DMS153 (cell line): ENCODE results near the gene PROC.
A peak's percentile ranks its signal among the peaks of the same experiment; 100 is the strongest.
"Not testable (repeated sequence)": the region's sequence is repeated elsewhere in the genome, so short reads cannot be mapped to it uniquely, and the experiment has no call there.

ENCODE experiments used
- DNase-seq: peaks from one replicate; lab custom pipeline; 2025; lab: John Stamatoyannopoulos, UW

Gene PROC

DNA sequence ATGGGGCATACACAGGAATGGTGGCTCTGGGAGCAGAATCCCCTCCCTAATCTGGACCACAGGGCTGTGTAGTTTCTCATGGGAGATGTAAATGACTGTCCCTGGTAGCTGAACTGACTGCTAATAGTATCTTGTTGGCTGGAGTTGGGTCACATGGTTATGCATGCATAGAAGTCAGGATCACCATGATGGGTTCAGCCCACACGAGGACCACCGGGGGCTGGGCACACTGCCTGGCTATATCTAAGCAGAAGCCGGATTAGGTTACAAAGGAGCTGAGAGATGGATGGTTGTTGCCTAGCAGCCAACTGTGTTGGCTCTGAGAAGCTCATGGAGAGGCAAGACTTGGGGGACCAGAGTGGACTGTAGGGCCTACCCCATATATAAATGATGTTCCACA is 23.7 kb upstream of the PROC start:
- no peak for DNase-seq

DNA sequence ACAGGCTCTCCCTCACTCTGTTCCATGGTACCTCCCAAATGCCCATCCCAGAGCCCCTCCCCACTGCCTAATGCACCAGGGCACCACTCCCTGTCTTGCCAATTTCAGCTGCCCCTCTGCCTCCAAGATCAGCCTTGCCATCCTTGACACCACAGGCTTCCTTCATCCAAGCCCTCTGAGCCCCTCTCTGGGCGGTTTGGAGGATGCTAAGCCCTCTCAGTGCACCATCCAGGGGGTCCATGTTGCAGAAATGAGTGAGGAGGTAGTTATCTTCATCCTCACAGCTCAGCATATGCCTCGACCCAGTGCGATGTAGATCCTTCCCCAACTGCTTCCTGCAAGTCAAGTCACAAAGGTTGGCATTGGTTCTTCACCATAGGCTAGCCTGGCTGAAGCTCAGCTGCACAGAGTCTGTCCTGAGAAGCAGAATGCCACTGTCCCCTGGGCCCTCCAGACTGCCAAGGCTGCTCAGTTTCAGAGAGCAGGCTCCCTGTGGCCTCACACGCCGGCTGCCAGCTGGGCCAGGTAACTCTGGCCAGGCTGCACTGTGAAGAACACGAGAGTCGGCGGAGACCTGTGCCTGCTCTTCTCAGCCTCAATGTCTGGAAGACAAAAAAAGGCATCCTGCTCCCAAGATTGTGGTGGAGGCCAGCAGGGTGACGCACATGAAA is 20.5 kb upstream of the PROC start:
- DNase-seq, result no peak

GRCh38 chr2:127398239-127398590 is 20.0 kb upstream of the PROC start:
- no peak for DNase-seq

- DNase-seq, result no peak
Observed at GRCh38 chr2:127400533-127400896, 17.7 kb upstream of the PROC start.

DNA sequence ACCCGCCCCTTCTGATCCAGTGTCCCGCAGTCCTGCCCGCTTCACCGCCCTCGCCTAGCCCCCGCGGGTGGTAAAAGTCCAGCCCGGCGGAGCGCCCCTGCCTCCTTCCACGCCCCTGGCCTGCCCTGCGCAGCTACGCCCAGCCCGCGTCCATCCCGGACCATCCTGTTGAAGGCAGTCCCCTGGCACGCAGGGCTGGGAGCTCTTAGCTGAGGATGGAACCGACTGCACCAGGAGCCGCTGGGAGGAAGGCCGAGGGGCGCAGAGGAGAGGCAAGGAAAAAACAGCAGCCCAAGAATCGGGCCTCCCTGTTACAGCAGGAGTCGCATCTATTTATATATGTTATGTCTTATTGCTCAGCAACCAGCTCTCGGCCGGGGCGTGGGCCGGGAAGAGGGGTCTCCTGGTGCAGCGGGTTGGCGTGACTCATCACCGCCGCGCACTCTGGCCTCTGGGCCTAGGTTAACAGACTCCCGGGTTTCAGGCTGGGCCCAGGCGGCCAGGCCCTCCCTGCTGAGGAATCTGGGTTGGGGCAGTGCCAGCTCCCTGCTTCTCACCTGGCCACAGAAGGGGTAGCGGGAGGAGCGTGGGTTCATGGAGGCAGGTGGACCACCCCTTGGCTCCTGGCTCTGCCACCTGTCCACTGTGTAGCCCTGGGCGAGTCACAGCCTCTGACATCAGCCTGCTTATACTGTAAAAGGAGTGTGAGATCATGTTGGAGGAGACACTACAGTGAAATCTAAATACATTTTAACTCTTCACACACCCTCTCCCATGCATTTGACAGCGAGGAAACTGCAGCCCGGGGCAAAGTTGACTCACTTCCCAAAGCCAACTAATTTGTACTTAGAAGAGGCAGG is 17.1 kb upstream of the PROC start:
- no peak for DNase-seq

DNA sequence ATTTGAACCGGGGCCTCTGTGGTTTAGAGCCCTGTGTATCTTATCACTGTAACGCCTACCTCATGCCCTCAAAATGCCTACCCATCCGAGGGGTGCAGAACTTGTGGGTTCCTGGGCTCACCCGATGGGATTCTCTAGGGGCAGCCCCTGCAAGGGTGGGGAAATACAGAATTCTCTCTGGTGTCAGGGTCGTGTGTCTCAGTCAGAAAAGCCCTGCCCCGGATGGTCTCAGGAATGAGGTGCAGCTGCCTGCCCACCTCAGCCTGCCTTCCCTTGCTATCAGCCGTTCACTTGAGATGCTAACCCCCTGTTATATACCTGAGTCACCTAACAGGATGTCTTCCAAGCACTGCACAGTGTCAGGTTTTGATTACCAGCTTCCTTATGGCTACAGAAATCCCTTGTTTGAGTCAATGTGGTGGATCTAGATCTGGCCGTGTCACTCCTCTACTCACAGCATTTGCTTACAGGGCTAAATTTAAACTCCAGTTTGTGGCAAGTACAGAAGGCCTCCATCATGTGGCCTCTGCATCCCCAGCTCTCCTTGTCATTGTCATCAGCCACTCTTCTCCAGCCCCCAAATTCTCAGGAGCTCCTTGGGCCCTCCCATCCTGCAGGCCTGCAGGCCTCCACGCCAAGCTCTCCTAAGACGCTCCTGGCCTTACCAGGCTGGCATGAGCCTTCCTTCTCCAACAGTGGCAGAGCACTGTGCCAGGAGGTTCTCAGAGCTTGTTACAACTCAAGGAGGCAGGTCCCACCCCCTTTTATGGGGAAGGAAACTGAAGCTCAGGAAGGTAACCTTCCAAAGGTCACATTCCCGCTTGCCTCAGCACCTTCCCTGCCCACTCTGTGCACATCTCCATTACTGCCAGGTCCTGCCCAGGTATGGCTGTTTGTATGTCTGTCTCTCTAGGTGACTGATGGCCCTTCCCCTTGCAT is 16.2 kb upstream of the PROC start:
- no peak for DNase-seq

GRCh38 chr2:127403460-127403859 is 14.8 kb upstream of the PROC start:
- no peak for DNase-seq

GRCh38 chr2:127404466-127405254 is 13.6 kb upstream of the PROC start:
- DNase-seq, result no peak

DNA sequence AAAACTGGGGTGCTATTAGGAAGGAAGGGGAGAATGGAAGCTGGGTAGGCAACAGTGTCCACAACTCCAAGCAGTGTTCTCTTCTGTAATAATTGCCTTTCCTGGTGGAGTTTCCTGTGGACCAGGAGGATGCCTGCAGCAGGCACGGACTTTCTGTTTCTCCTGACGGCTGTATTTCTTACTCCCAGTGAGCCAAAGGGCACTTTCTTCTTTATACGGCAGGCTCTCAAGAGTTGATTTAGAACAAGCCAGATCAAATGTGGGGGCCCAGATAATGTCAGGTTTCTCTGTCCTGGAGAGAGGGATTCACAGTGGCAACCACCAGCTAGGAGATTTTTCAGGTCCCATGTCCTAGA is 13.0 kb upstream of the PROC start:
- no peak for DNase-seq

- DNase-seq, result no peak
Observed at GRCh38 chr2:127406454-127406853, 11.8 kb upstream of the PROC start.

- no peak for DNase-seq
Observed at GRCh38 chr2:127407091-127407490, 11.1 kb upstream of the PROC start.

- DNase-seq, result no peak
Observed at GRCh38 chr2:127407661-127408003, 10.6 kb upstream of the PROC start.

GRCh38 chr2:127408004-127408806 is 10.0 kb upstream of the PROC start:
- peak; percentile 73 for DNase-seq

- DNase-seq, result no peak
Observed at GRCh38 chr2:127408807-127409099, 9.5 kb upstream of the PROC start.

DNA sequence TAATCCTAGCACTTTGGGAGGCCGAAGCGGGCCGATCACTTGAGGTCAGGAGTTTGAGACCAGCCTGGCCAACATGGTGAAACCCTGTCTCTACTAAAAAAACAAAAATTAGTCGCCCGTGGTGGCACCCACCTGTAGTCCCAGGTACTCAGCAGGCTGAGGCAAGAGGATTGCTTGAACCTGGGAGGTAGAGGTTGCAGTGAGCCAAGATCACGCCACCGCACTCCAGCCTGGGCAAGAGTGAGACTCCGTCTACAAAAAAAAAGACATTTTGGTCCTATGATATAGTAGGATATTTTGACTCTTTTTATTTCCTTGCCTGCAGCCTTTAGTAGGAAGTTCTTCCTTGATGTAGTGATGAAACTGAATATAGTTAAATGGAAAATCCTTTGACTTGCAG is 8.5 kb upstream of the PROC start:
- not testable (repeated sequence) for DNase-seq

- no peak for DNase-seq
Observed at GRCh38 chr2:127410871-127411652, 7.2 kb upstream of the PROC start.

GRCh38 chr2:127411653-127412369 is 6.4 kb upstream of the PROC start:
- DNase-seq, result peak; percentile 35

DNA sequence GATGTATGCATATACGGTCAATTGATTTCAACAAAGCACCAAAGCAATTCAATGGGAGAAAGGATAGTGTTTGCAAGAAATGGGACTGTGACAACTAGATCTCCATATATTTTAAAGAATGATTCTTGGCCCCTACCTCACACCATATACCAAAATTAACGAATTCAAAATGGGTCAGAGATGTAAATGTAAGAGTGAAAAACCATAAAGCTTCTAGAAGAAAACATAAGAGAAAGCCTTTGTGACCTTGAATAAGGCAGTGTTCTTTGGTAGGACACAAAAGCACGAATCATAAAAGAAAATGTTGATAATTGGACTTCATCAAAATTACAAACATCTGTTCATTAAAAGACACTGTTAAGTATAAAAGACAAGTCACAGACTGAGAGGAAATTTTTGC is 5.0 kb upstream of the PROC start:
- no peak for DNase-seq

DNA sequence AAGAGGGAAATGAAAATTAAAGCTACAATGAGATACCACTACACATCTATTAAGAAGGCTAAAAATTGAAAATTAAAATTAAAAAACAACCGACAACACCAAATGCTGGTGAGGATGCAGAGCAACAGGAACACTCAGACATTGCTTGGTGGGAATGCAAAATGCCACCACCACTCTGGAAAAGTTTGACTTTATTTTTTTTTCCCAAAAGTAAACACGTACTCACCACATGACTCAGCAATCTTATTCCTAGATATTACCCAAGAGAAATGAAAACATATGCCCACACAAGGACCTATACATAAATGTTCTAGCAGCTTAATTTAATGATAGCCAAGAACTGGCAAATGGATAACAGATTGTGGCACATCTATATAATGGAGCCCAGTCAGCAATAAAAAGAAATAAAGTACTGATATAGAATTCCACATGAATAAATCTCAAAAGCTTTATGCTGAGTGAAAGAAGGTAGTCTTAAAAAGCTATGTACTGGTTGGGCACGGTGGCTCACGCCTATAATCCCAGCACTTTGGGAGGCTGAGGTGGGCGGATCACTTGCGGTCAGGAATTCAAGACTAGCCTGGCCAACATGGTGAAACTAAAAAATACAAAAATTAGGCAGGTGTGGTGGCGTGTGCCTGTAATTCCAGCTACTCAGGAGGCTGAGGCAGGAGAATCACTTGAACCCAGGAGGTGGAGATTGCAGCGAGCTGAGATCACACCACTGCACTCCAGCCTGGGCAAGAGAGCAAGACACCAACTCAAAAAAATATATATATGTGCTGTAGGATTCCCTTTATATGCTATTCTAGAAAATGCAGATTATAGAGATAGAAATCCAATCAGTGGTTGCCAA is 4.2 kb upstream of the PROC start:
- no peak for DNase-seq
